Breast epithelium (tissue), 3 donors: ENCODE measurements around the gene ARHGAP25.

Source experiments
- CTCF ChIP-seq, 3 donors: fragments of 450-650 bp; IDR thresholded peaks; one replicate each; pipeline ENCODE4 v1.5.1; 2016 to 2017; ENCODE audit warnings: antibody characterized with exemption in 3 of 3, mild to moderate bottlenecking in 3 of 3, moderate library complexity in 3 of 3
- POLR2A ChIP-seq: fragments of 450-650 bp; IDR thresholded peaks from one replicate; pipeline ENCODE4 v1.6.1; 2016; ENCODE audit warnings: antibody characterized with exemption, mild to moderate bottlenecking, moderate library complexity
- POLR2AphosphoS5 ChIP-seq, 3 donors: sonication (generic); formaldehyde crosslinking; IDR thresholded peaks; one replicate each; pipeline ENCODE4 v1.6.1; 2017; ENCODE audit warnings: antibody characterized with exemption in 3 of 3

DNA sequence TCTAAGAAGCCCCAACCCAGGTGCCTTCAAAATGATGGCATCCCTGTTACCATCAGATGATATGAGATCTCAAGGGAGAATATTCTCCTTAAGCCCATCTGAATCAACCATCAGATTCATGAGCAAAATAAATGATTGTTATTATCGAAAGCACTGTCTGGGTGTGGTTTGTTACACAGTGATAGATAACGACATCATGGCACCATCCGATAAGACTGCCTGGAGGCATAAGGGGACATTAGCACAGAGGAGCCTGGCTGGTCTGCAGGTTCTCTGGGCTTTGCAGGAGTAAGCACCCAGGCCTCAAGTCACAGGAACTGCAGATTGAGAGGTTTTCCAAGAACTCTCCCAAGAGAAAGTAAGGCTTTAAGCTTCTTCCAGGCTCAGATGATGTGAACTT is 120.9 kb downstream of the ARHGAP25 start:
- TF ChIP-seq CTCF (IDR thresholded peaks at IDR 0.05), result no peak
- TF ChIP-seq POLR2A, result no peak
- TF ChIP-seq POLR2AphosphoS5 (IDR thresholded peaks at IDR 0.05), result no peak
